Keratinocyte (primary cell): ENCODE measurements around the gene RANBP17. TPM values are rescaled to one million over a fixed set of nuclear protein-coding genes. Genes with fewer than 3 reads are reported as not detected.
A peak's percentile ranks its signal among the peaks of the same experiment; 100 is the strongest.

Experiments
- DNase-seq: peaks from one replicate; pipeline ENCODE4 v3.0.0-alpha.2; 2011; ENCODE audit warnings: low read depth, missing footprints, low spot score
- FAIRE-seq: peaks from 2 replicates; lab custom pipeline; 2011; peaks lifted over from hg19 to GRCh38; lab: Jason Lieb, UNC
- H2AFZ ChIP-seq: 2 replicates; pipeline ENCODE4 v1.6.0; 2012; ENCODE audit warnings: low read length, control low read depth, inconsistent platforms; ENCODE audit not compliant: control insufficient read depth
- H3K27ac ChIP-seq: 2 replicates; pipeline ENCODE4 v1.5.1; 2011; ENCODE audit warnings: low read length; ENCODE audit not compliant: control insufficient read depth, insufficient read depth
- H3K27me3 ChIP-seq: 3 replicates; pipeline ENCODE4 v1.6.0; 2011; ENCODE audit warnings: low read length; ENCODE audit not compliant: control insufficient read depth, insufficient read depth; ENCODE audit errors: extremely low read depth
- H3K36me3 ChIP-seq, 2 experiments: 2 replicates in 1 of 2; 3 replicates in 1 of 2; pipeline ENCODE4 v1.5.1; 2011; ENCODE audit warnings: low read length in 2 of 2, mild to moderate bottlenecking in 1 of 2; ENCODE audit not compliant: control insufficient read depth in 2 of 2, insufficient read depth in 2 of 2; ENCODE audit errors: extremely low read depth in 1 of 2
- H3K4me1 ChIP-seq: 3 replicates; pipeline ENCODE4 v1.5.1; 2011; ENCODE audit warnings: low read length; ENCODE audit not compliant: control insufficient read depth, insufficient read depth; ENCODE audit errors: extremely low read depth
- H3K4me2 ChIP-seq: 3 replicates; pipeline ENCODE4 v1.6.0; 2011; ENCODE audit warnings: low read depth, low read length; ENCODE audit not compliant: control insufficient read depth, insufficient read depth; ENCODE audit errors: extremely low read depth
- H3K4me3 ChIP-seq, 3 experiments: fragments of 200-600 bp in 1 of 3; sonication (generic) in 1 of 3; 2 replicates in 2 of 3; 3 replicates in 1 of 3; pipeline ENCODE4 v1.5.1; 2011 to 2016; ENCODE audit warnings: low read length in 3 of 3, mild to moderate bottlenecking in 3 of 3, control low read depth in 2 of 3, inconsistent platforms in 1 of 3, low read depth in 1 of 3, mixed read lengths in 1 of 3, mixed run types in 1 of 3, moderate library complexity in 1 of 3; ENCODE audit not compliant: control insufficient read depth in 2 of 3, insufficient read depth in 2 of 3; ENCODE audit errors: extremely low read depth in 1 of 3
- H3K79me2 ChIP-seq: 2 replicates; pipeline ENCODE4 v1.6.0; 2012; ENCODE audit warnings: low read length; ENCODE audit not compliant: control insufficient read depth, insufficient read depth
- H3K9ac ChIP-seq: 3 replicates; pipeline ENCODE4 v1.6.0; 2011; ENCODE audit warnings: low read length; ENCODE audit not compliant: control insufficient read depth, insufficient read depth; ENCODE audit errors: extremely low read depth
- H3K9me1 ChIP-seq: 3 replicates; pipeline ENCODE4 v1.6.0; 2011; ENCODE audit warnings: low read length; ENCODE audit not compliant: control insufficient read depth, insufficient read depth; ENCODE audit errors: extremely low read depth
- H3K9me3 ChIP-seq: 2 replicates; pipeline ENCODE4 v1.5.1; 2012; ENCODE audit warnings: low read depth, low read length; ENCODE audit not compliant: control insufficient read depth
- H4K20me1 ChIP-seq: 3 replicates; pipeline ENCODE4 v1.6.0; 2011; ENCODE audit warnings: low read length; ENCODE audit not compliant: control insufficient read depth, insufficient read depth; ENCODE audit errors: extremely low read depth
- EZH2 ChIP-seq: IDR thresholded peaks from one replicate; pipeline ENCODE4 v1.6.1; 2012; ENCODE audit warnings: inconsistent platforms, mild to moderate bottlenecking, low read length, moderate library complexity
- dilution Hi-C: fragments of 300-500 bp; cut with MboI; formaldehyde crosslinking; loops from one replicate; pipeline ENCODE4 v1.7.0; 2020; ENCODE audit warnings: low sequenced_read_pairs; ENCODE audit not compliant: extremely low pct_ligation_motif_present
- polyA plus RNA-seq, 5 experiments: library from polyadenylated mRNA; depleted of rRNA in 3 of 5; stranded (reverse) in 3 of 5; stranded (forward) in 1 of 5; unstranded in 1 of 5; fragments of >200 nt; gene quantifications; 1 replicate in 1 of 5; 2 replicates in 3 of 5; 3 replicates in 1 of 5; pipeline versions ENCODE4 v1.2.1 to v1.2.3, GENCODE V29; 2011 to 2012; ENCODE audit warnings: missing spikeins in 2 of 5, low read depth in 1 of 5, low replicate concordance in 1 of 5
- TF ChIP-seq, protein P1 (sequence below), 3 experiments: IDR thresholded peaks in 1 of 3; conservative IDR thresholded peaks in 1 of 3; optimal IDR thresholded peaks in 1 of 3; 2 replicates in 2 of 3; 3 replicates in 1 of 3; pipeline versions ENCODE3 to v1.5.1; 2011; ENCODE audit warnings: low read length in 3 of 3, mild to moderate bottlenecking in 3 of 3, moderate library complexity in 2 of 3, control low read depth in 1 of 3, inconsistent platforms in 1 of 3; ENCODE audit not compliant: insufficient read depth in 2 of 3; ENCODE audit errors: extremely low read depth in 1 of 3

The RANBP17 gene
- polyA plus RNA-seq, 1 donor (not counting 4 experiments of a cell fraction or from before 2014, with no cell fraction given), result 0.97 TPM

DNA sequence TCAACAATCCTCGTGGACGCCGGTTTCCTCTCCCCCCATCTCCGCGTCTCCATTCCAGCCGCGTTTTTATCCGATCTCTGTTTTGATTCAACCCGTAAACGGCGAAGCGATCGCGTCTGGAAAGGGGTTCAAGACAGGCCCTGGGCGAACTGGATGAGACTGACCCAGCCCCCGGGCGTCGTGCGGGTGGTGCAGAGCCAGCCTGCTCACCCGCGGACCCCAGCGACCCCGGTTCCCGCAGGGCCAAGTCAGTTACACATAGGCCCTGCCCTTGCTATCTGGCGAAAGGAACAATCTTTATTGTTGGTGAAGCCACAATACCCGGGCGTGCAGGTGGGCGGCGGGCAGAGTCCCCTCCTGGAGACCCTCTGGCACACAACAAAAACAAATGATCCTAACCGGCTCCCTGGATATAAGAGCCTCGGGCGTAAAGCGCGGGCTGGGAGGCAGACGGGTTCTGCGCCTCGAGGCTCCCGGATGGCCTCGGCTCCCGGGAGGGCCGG, 449.1 kb downstream of the RANBP17 start:
- Histone ChIP-seq H3K9ac (no peak overlapping the region), H3K4me2 (no peak overlapping the region), H2AFZ (no peak overlapping the region), H4K20me1 (peaks cover 3% of the 10 kb centered on the region), H3K27me3 (peaks cover 97% of the 10 kb centered on the region), H3K4me3 (no peak overlapping the region), H3K79me2 (no peaks in the 10 kb centered on the region), H3K9me1 (no peaks in the 10 kb centered on the region), H3K27ac (no peak overlapping the region), H3K9me3 (no peaks in the 10 kb centered on the region), H3K4me1 (no peaks in the 10 kb centered on the region), H3K36me3 (no peaks in the 10 kb centered on the region)
- TF ChIP-seq, protein P1, sequence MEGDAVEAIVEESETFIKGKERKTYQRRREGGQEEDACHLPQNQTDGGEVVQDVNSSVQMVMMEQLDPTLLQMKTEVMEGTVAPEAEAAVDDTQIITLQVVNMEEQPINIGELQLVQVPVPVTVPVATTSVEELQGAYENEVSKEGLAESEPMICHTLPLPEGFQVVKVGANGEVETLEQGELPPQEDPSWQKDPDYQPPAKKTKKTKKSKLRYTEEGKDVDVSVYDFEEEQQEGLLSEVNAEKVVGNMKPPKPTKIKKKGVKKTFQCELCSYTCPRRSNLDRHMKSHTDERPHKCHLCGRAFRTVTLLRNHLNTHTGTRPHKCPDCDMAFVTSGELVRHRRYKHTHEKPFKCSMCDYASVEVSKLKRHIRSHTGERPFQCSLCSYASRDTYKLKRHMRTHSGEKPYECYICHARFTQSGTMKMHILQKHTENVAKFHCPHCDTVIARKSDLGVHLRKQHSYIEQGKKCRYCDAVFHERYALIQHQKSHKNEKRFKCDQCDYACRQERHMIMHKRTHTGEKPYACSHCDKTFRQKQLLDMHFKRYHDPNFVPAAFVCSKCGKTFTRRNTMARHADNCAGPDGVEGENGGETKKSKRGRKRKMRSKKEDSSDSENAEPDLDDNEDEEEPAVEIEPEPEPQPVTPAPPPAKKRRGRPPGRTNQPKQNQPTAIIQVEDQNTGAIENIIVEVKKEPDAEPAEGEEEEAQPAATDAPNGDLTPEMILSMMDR (optimal IDR thresholded peaks at IDR 0.05 in 1 of 3, IDR thresholded peaks at IDR 0.05 in 1 of 3, conservative IDR thresholded peaks at IDR 0.05 in 1 of 3; ENCODE audit: extremely low read depth in 1 of 3, insufficient read depth in 2 of 3, low read length in 3 of 3), result no peak
- TF ChIP-seq EZH2, result peak; percentile 95
- no peak for DNase-seq
- no peak for FAIRE-seq
- dilution Hi-C loops, result no loop called here

DNA sequence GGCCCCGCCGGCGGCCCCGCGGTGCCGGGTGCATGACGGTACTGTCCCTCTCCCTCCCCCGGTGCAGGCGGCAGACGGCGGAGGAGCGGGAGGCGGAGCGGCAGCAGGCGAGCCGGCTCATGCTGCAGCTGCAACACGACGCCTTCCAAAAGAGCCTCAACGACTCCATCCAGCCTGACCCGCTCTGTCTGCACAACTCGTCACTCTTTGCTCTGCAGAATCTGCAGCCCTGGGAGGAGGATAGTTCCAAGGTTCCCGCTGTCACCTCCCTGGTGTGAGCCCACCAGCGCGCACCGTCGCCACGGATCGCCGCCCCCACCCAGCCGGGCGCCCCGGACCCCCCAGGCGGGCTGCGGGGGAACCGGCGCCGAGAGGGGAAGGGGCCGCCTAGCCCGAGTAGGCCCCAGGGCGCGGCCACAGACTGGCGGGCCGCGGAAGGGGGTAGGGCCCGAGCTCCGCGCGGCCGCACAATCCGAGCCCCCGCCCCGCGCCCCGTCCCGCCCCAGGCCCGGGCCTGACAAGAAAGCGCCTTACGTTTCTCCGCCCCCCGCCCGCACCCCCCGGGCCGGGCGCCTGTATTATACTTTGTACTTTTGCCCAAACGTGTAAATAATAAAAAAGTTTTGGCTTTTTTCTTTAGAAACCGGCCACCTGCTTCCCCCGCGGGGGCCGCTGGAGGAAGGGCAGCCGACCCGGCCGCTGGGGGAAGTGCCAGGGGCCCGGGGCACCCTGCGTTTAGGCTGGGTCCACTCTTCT, 449.7 kb downstream of the RANBP17 start:
- H3K27me3 ChIP-seq, result peaks cover 99% of the 10 kb centered on the region
- no peaks in the 10 kb centered on the region for H3K9me1 ChIP-seq
- FAIRE-seq (no peak), DNase-seq (no peak)
- no peak overlapping the region for H3K4me2 ChIP-seq
- H3K36me3 ChIP-seq, result no peaks in the 10 kb centered on the region
- H3K9me3 ChIP-seq, result no peaks in the 10 kb centered on the region
- TF ChIP-seq EZH2, result peak; percentile 58
- TF ChIP-seq, protein P1 (optimal IDR thresholded peaks at IDR 0.05 in 1 of 3, IDR thresholded peaks at IDR 0.05 in 1 of 3, conservative IDR thresholded peaks at IDR 0.05 in 1 of 3; ENCODE audit: extremely low read depth in 1 of 3, insufficient read depth in 2 of 3, low read length in 3 of 3), result no peak
- no peaks in the 10 kb centered on the region for H3K79me2 ChIP-seq
- peaks cover 3% of the 10 kb centered on the region for H4K20me1 ChIP-seq
- H2AFZ ChIP-seq, result no peak overlapping the region
- dilution Hi-C loops, result no loop called here
- no peaks in the 10 kb centered on the region for H3K4me1 ChIP-seq
- no peak overlapping the region for H3K9ac ChIP-seq
- H3K4me3 ChIP-seq, result no peak overlapping the region
- H3K27ac ChIP-seq, result no peak overlapping the region
